ENCODE data around the gene ERC2. TPM values are rescaled to one million over a fixed set of nuclear protein-coding genes. Genes with fewer than 3 reads are reported as not detected.

ERC2 gene
- total RNA-seq, 1 donor from 2014 or later: 0.11 TPM

DNA sequence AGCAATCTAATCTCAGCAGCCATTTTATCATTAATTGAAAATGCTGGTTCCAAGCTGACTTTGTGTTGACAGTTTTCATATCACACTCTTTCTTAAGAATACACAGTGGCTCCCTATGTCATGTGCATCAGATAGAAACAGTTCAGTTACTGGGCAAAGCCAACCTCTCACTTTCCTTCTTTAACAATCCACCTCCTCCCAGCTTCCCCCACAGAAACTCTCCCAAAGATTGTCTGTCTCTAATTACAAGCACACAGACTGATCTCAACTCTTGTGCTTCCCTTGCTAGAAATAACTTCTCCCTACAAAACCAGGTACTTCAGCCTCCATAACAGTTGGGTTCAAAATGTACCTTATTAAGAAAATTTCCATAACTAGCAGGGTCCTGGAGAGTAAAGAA, 752.2 kb downstream of the ERC2 start:
- intact Hi-C loops (cut with DNase I): no loop called here
- H3K4me3 ChIP-seq: no peak overlapping the region
- TF ChIP-seq, protein P1, sequence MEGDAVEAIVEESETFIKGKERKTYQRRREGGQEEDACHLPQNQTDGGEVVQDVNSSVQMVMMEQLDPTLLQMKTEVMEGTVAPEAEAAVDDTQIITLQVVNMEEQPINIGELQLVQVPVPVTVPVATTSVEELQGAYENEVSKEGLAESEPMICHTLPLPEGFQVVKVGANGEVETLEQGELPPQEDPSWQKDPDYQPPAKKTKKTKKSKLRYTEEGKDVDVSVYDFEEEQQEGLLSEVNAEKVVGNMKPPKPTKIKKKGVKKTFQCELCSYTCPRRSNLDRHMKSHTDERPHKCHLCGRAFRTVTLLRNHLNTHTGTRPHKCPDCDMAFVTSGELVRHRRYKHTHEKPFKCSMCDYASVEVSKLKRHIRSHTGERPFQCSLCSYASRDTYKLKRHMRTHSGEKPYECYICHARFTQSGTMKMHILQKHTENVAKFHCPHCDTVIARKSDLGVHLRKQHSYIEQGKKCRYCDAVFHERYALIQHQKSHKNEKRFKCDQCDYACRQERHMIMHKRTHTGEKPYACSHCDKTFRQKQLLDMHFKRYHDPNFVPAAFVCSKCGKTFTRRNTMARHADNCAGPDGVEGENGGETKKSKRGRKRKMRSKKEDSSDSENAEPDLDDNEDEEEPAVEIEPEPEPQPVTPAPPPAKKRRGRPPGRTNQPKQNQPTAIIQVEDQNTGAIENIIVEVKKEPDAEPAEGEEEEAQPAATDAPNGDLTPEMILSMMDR (IDR thresholded peaks at IDR 0.05): no peak
- no peak for DNase-seq (ENCODE audit: low spot score in 2 of 2)
- no peaks in the 10 kb centered on the region for H3K4me1 ChIP-seq
- H3K9me3 ChIP-seq: no peaks in the 10 kb centered on the region
- H3K36me3 ChIP-seq: no peaks in the 10 kb centered on the region
- no peaks in the 10 kb centered on the region for H3K27me3 ChIP-seq
- H3K27ac ChIP-seq: no peak overlapping the region

DNA sequence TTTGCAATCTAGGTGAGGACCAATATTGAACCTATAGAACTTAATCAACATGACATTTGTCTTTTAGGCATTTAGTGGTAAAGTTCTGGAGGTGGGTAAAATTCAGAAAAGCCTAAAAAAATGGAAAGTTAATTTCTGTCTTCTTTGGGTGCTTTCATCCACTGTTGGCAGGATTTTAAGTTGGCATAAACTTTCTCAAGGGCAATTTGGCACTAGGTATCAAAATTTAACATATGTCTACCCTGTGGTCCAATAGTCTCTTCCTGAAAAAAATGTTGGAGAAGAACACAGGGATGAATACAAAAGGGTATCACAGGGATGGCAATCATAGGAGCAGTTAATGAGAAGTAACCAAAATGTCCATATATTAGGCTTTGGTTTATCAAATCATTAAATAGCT, 754.2 kb downstream of the ERC2 start:
- Histone ChIP-seq H3K27ac (no peak overlapping the region), H3K27me3 (no peaks in the 10 kb centered on the region), H3K36me3 (no peaks in the 10 kb centered on the region), H3K9me3 (no peaks in the 10 kb centered on the region), H3K4me3 (no peak overlapping the region), H3K4me1 (no peaks in the 10 kb centered on the region)
- DNase-seq (ENCODE audit: low spot score in 2 of 2): no peak
- TF ChIP-seq, protein P1 (IDR thresholded peaks at IDR 0.05): no peak
- intact Hi-C loops (cut with DNase I): no loop called here

DNA sequence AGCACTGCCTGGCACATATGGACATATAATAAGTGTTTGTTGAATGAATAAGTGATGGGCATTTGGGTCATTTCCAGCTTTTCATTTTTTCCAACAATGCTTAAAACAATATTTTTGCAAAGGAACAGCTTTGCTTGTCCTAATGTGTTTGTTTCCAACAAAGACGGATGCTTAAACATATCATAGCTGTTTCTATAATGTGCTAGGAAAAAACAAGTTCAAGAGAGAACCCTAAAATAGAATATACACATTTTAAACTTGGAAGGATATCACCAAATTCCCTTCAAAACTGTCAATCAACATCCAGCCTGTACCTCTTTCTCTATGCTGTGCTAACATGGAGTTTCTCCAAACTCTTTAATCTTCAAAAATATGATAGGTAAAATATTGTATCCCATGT, 756.6 kb downstream of the ERC2 start:
- no peak for DNase-seq (ENCODE audit: low spot score in 2 of 2)
- Histone ChIP-seq H3K36me3 (no peaks in the 10 kb centered on the region), H3K4me3 (no peak overlapping the region), H3K9me3 (no peaks in the 10 kb centered on the region), H3K4me1 (no peaks in the 10 kb centered on the region), H3K27ac (no peak overlapping the region), H3K27me3 (no peaks in the 10 kb centered on the region)
- TF ChIP-seq, protein P1 (IDR thresholded peaks at IDR 0.05): no peak
- intact Hi-C loops (cut with DNase I): no loop called here

DNA sequence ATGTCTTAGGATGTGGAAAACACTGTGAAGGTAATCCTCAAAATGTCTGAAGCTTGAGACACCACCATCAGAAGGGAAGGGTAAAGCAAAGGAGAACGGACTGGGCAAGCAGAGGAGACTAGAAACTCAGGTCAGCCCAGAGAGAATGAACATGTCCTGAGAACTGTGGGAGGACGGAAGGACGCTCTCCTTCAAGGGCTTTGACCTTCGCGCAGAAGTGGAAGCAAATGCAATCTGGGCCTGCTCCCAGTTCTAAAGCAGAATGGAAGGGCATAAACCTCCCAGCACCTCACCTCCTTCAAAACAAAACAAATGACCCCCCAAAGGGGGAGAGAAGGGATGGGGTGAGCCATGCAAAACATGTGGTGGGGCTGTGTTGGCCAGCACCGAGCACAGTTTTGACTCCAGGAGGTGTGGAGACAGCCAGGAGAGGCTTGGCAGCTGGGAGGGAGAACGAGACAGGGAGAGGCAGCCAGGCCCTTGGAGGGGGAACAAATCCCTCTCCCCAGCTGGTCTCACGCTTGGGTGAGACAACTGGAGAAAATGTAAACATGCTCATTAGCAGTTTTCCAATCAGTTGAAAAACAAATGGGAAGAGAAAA, 758.8 kb downstream of the ERC2 start:
- TF ChIP-seq, protein P1 (IDR thresholded peaks at IDR 0.05): no peak
- no peak for DNase-seq (ENCODE audit: low spot score in 2 of 2)
- intact Hi-C loops (cut with DNase I): no loop called here
- no peaks in the 10 kb centered on the region for H3K36me3 ChIP-seq
- H3K27ac ChIP-seq: no peak overlapping the region
- no peak overlapping the region for H3K4me3 ChIP-seq
- no peaks in the 10 kb centered on the region for H3K4me1 ChIP-seq
- no peaks in the 10 kb centered on the region for H3K27me3 ChIP-seq
- no peaks in the 10 kb centered on the region for H3K9me3 ChIP-seq

DNA sequence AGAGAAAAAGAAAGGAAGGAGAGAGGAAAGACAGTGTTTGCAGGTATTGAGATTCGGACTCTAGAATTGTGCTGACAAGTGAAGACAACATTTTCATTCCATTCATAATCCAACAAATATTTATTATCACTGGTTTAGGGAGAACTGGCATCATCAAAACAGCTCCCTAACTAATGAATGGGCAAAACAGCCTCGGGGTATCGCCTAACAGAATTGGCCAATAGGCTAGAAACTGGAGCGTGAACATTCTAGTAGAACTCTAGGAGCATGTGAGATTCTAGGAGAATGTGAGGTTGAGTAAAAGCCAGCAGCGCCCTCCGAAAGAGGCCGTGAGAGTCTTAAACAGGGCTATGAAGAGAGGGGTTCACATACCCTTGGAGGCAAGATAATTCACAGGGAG, 759.3 kb downstream of the ERC2 start:
- no peaks in the 10 kb centered on the region for H3K36me3 ChIP-seq
- no peak overlapping the region for H3K27ac ChIP-seq
- H3K9me3 ChIP-seq: no peaks in the 10 kb centered on the region
- intact Hi-C loops (cut with DNase I): no loop called here
- no peak for DNase-seq (ENCODE audit: low spot score in 2 of 2)
- no peak overlapping the region for H3K4me3 ChIP-seq
- no peaks in the 10 kb centered on the region for H3K27me3 ChIP-seq
- no peaks in the 10 kb centered on the region for H3K4me1 ChIP-seq
- TF ChIP-seq, protein P1 (IDR thresholded peaks at IDR 0.05): no peak

DNA sequence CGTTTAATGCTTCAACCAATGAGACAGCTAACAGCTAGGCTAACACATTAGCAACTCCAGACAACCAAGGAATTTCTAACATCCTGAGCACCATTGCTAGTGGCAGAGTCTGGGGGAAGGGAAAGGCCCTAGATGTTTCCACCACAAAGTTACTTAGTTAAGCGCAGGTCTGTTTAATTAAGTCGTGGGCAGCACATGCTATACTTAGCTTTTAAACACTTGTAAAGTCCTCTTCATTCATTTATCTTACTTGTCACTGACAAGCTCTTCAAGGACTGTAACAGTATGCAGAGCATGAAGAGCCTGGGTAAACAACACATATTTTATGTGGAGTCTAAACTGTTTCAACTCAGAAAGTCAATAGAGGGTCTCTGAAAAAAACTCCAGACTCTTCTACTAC, 760.0 kb downstream of the ERC2 start:
- no peak for DNase-seq (ENCODE audit: low spot score in 2 of 2)
- intact Hi-C loops (cut with DNase I): no loop called here
- Histone ChIP-seq H3K4me3 (no peak overlapping the region), H3K9me3 (no peaks in the 10 kb centered on the region), H3K27ac (no peak overlapping the region), H3K36me3 (no peaks in the 10 kb centered on the region), H3K4me1 (no peaks in the 10 kb centered on the region), H3K27me3 (no peaks in the 10 kb centered on the region)
- TF ChIP-seq, protein P1 (IDR thresholded peaks at IDR 0.05): no peak
